ENCODE data around the gene DCHS2. TPM values are rescaled to one million over a fixed set of nuclear protein-coding genes. Genes with fewer than 3 reads are reported as not detected.

Gene DCHS2
- total and polyA plus RNA-seq, 4 donors: 3.2 to 15.5 (median 7.6) TPM

GRCh38 chr4:154416190-154416547 lies 75.4 kb downstream of the DCHS2 start:
- Histone ChIP-seq H3K4me1 (ENCODE audit: control insufficient read depth, insufficient read depth, low read length) (peaks cover 10% of the 10 kb centered on the region), H3K4me3 (ENCODE audit: low read depth, low read length) (peak overlapping the region; percentile 46), H3K36me3 (ENCODE audit: control insufficient read depth, insufficient read depth, low read length) (no peaks in the 10 kb centered on the region), H3K27ac (ENCODE audit: low read depth, low read length) (peak overlapping the region; percentile 83), H3K9me3 (ENCODE audit: control insufficient read depth, insufficient read depth, low read length) (no peaks in the 10 kb centered on the region), H3K27me3 (ENCODE audit: control insufficient read depth, insufficient read depth, low read length) (peaks cover 2% of the 10 kb centered on the region)
- DNase-seq (ENCODE audit: low read depth in 4 of 6, low spot score in 6 of 6): peak in 4 of 6 donors; percentile 7 to 67 (median 40)
- 3% methylated on average over 10 of the region's 10 CpGs for WGBS (ENCODE audit: insufficient coverage)

- H3K9me3 ChIP-seq (ENCODE audit: control insufficient read depth, insufficient read depth, low read length): peaks cover 1% of the 10 kb centered on the region
- no peak for DNase-seq (ENCODE audit: low read depth in 4 of 6, low spot score in 6 of 6)
- no peak overlapping the region for H3K27ac ChIP-seq (ENCODE audit: low read depth, low read length)
- WGBS (ENCODE audit: insufficient coverage): 85% methylated on average over 4 of the region's 4 CpGs
- H3K27me3 ChIP-seq (ENCODE audit: control insufficient read depth, insufficient read depth, low read length): peaks cover 2% of the 10 kb centered on the region
- H3K4me1 ChIP-seq (ENCODE audit: control insufficient read depth, insufficient read depth, low read length): peaks cover 10% of the 10 kb centered on the region
- no peak overlapping the region for H3K4me3 ChIP-seq (ENCODE audit: low read depth, low read length)
- no peaks in the 10 kb centered on the region for H3K36me3 ChIP-seq (ENCODE audit: control insufficient read depth, insufficient read depth, low read length)
Measured at GRCh38 chr4:154415313-154415712, 76.3 kb downstream of the DCHS2 start.

- Histone ChIP-seq H3K4me3 (ENCODE audit: low read depth, low read length) (no peak overlapping the region), H3K27ac (ENCODE audit: low read depth, low read length) (no peak overlapping the region), H3K27me3 (ENCODE audit: control insufficient read depth, insufficient read depth, low read length) (peaks cover 2% of the 10 kb centered on the region), H3K9me3 (ENCODE audit: control insufficient read depth, insufficient read depth, low read length) (peaks cover 1% of the 10 kb centered on the region), H3K36me3 (ENCODE audit: control insufficient read depth, insufficient read depth, low read length) (no peaks in the 10 kb centered on the region), H3K4me1 (ENCODE audit: control insufficient read depth, insufficient read depth, low read length) (peaks cover 10% of the 10 kb centered on the region)
- WGBS (ENCODE audit: insufficient coverage): 100% methylated on average over 2 of the region's 3 CpGs
- no peak for DNase-seq (ENCODE audit: low read depth in 4 of 6, low spot score in 6 of 6)
Measured at GRCh38 chr4:154414796-154415195, 76.8 kb downstream of the DCHS2 start.

GRCh38 chr4:154414371-154414770 lies 77.2 kb downstream of the DCHS2 start:
- 80% methylated on average over 1 of the region's 2 CpGs for WGBS (ENCODE audit: insufficient coverage)

GRCh38 chr4:154407443-154407842 lies 84.2 kb downstream of the DCHS2 start:
- no peak for DNase-seq (ENCODE audit: low read depth in 4 of 6, low spot score in 6 of 6)
- H3K9me3 ChIP-seq (ENCODE audit: control insufficient read depth, insufficient read depth, low read length): peaks cover 1% of the 10 kb centered on the region
- H3K4me1 ChIP-seq (ENCODE audit: control insufficient read depth, insufficient read depth, low read length): no peaks in the 10 kb centered on the region
- no peak overlapping the region for H3K27ac ChIP-seq (ENCODE audit: low read depth, low read length)
- H3K36me3 ChIP-seq (ENCODE audit: control insufficient read depth, insufficient read depth, low read length): no peaks in the 10 kb centered on the region
- H3K4me3 ChIP-seq (ENCODE audit: low read depth, low read length): no peak overlapping the region
- H3K27me3 ChIP-seq (ENCODE audit: control insufficient read depth, insufficient read depth, low read length): no peaks in the 10 kb centered on the region

More at GRCh38 chr4:154414371-154414770, 77.2 kb downstream of the DCHS2 start:
- Histone ChIP-seq H3K36me3 (ENCODE audit: control insufficient read depth, insufficient read depth, low read length) (no peaks in the 10 kb centered on the region), H3K4me1 (ENCODE audit: control insufficient read depth, insufficient read depth, low read length) (peaks cover 10% of the 10 kb centered on the region), H3K27me3 (ENCODE audit: control insufficient read depth, insufficient read depth, low read length) (peaks cover 2% of the 10 kb centered on the region), H3K4me3 (ENCODE audit: low read depth, low read length) (no peak overlapping the region), H3K27ac (ENCODE audit: low read depth, low read length) (no peak overlapping the region), H3K9me3 (ENCODE audit: control insufficient read depth, insufficient read depth, low read length) (peaks cover 1% of the 10 kb centered on the region)
- no peak for DNase-seq (ENCODE audit: low read depth in 4 of 6, low spot score in 6 of 6)

- 96% methylated on average over 2 of the region's 4 CpGs for WGBS (ENCODE audit: insufficient coverage)
- peaks cover 1% of the 10 kb centered on the region for H3K9me3 ChIP-seq (ENCODE audit: control insufficient read depth, insufficient read depth, low read length)
Measured at GRCh38 chr4:154406018-154406795, 85.4 kb downstream of the DCHS2 start.

GRCh38 chr4:154399259-154399974 lies 92.2 kb downstream of the DCHS2 start:
- H3K36me3 ChIP-seq (ENCODE audit: control insufficient read depth, insufficient read depth, low read length): no peaks in the 10 kb centered on the region
- H3K4me1 ChIP-seq (ENCODE audit: control insufficient read depth, insufficient read depth, low read length): no peaks in the 10 kb centered on the region
- no peaks in the 10 kb centered on the region for H3K27me3 ChIP-seq (ENCODE audit: control insufficient read depth, insufficient read depth, low read length)
- WGBS (ENCODE audit: insufficient coverage): 59% methylated on average over 3 of the region's 10 CpGs
- peak in 4 of 6 donors; percentile 9 to 77 (median 44) for DNase-seq (ENCODE audit: low read depth in 4 of 6, low spot score in 6 of 6)
- no peak overlapping the region for H3K27ac ChIP-seq (ENCODE audit: low read depth, low read length)
- no peak overlapping the region for H3K4me3 ChIP-seq (ENCODE audit: low read depth, low read length)
- H3K9me3 ChIP-seq (ENCODE audit: control insufficient read depth, insufficient read depth, low read length): no peaks in the 10 kb centered on the region

More at GRCh38 chr4:154406018-154406795, 85.4 kb downstream of the DCHS2 start:
- DNase-seq (ENCODE audit: low read depth in 4 of 6, low spot score in 6 of 6): no peak
- H3K27ac ChIP-seq (ENCODE audit: low read depth, low read length): no peak overlapping the region
- H3K4me1 ChIP-seq (ENCODE audit: control insufficient read depth, insufficient read depth, low read length): no peaks in the 10 kb centered on the region
- H3K27me3 ChIP-seq (ENCODE audit: control insufficient read depth, insufficient read depth, low read length): no peaks in the 10 kb centered on the region
- no peak overlapping the region for H3K4me3 ChIP-seq (ENCODE audit: low read depth, low read length)
- no peaks in the 10 kb centered on the region for H3K36me3 ChIP-seq (ENCODE audit: control insufficient read depth, insufficient read depth, low read length)

- no peak for DNase-seq (ENCODE audit: low read depth in 4 of 6, low spot score in 6 of 6)
- Histone ChIP-seq H3K27ac (ENCODE audit: low read depth, low read length) (no peak overlapping the region), H3K4me1 (ENCODE audit: control insufficient read depth, insufficient read depth, low read length) (no peaks in the 10 kb centered on the region), H3K9me3 (ENCODE audit: control insufficient read depth, insufficient read depth, low read length) (no peaks in the 10 kb centered on the region), H3K36me3 (ENCODE audit: control insufficient read depth, insufficient read depth, low read length) (no peaks in the 10 kb centered on the region), H3K4me3 (ENCODE audit: low read depth, low read length) (no peak overlapping the region), H3K27me3 (ENCODE audit: control insufficient read depth, insufficient read depth, low read length) (no peaks in the 10 kb centered on the region)
- no CpG with 5 or more reads among the region's 3 CpGs for WGBS (ENCODE audit: insufficient coverage)
Measured at GRCh38 chr4:154390324-154390723, 101.3 kb downstream of the DCHS2 start.

- Histone ChIP-seq H3K4me1 (ENCODE audit: control insufficient read depth, insufficient read depth, low read length) (no peaks in the 10 kb centered on the region), H3K9me3 (ENCODE audit: control insufficient read depth, insufficient read depth, low read length) (no peaks in the 10 kb centered on the region), H3K36me3 (ENCODE audit: control insufficient read depth, insufficient read depth, low read length) (no peaks in the 10 kb centered on the region), H3K27me3 (ENCODE audit: control insufficient read depth, insufficient read depth, low read length) (no peaks in the 10 kb centered on the region), H3K4me3 (ENCODE audit: low read depth, low read length) (no peak overlapping the region), H3K27ac (ENCODE audit: low read depth, low read length) (no peak overlapping the region)
- DNase-seq (ENCODE audit: low read depth in 4 of 6, low spot score in 6 of 6): no peak
Measured at GRCh38 chr4:154389148-154389547, 102.5 kb downstream of the DCHS2 start.

- WGBS (ENCODE audit: insufficient coverage): 98% methylated on average over 4 of the region's 4 CpGs
- no peaks in the 10 kb centered on the region for H3K27me3 ChIP-seq (ENCODE audit: control insufficient read depth, insufficient read depth, low read length)
- H3K36me3 ChIP-seq (ENCODE audit: control insufficient read depth, insufficient read depth, low read length): no peaks in the 10 kb centered on the region
- H3K4me3 ChIP-seq (ENCODE audit: low read depth, low read length): no peak overlapping the region
- no peaks in the 10 kb centered on the region for H3K4me1 ChIP-seq (ENCODE audit: control insufficient read depth, insufficient read depth, low read length)
- no peak for DNase-seq (ENCODE audit: low read depth in 4 of 6, low spot score in 6 of 6)
- peaks cover 1% of the 10 kb centered on the region for H3K9me3 ChIP-seq (ENCODE audit: control insufficient read depth, insufficient read depth, low read length)
- no peak overlapping the region for H3K27ac ChIP-seq (ENCODE audit: low read depth, low read length)
Measured at GRCh38 chr4:154384012-154384411, 107.6 kb downstream of the DCHS2 start.

All from spinal cord (tissue), 10 donors.